Thymus (tissue), 11 donors: ENCODE data around the gene ITPA. TPM values are rescaled to one million over a fixed set of nuclear protein-coding genes. Genes with fewer than 3 reads are reported as not detected.

Source experiments
- DNase-seq, 9 donors: peaks; one replicate each; pipeline ENCODE4 v3.0.0-alpha.2; 2013; ENCODE audit warnings: low spot score in 9 of 9, low read depth in 6 of 9, missing footprints in 1 of 9
- H3K27ac ChIP-seq, 2 donors: one replicate each; pipeline ENCODE4 v1.5.1; 2013; ENCODE audit warnings: control low read depth in 1 of 2, low read depth in 1 of 2, low read length in 1 of 2, mild to moderate bottlenecking in 1 of 2, moderate library complexity in 1 of 2
- H3K27me3 ChIP-seq, 2 donors: one replicate each; pipeline ENCODE4 v1.5.1; 2013; ENCODE audit warnings: low read length in 1 of 2; ENCODE audit not compliant: control insufficient read depth in 2 of 2, insufficient read depth in 1 of 2
- H3K36me3 ChIP-seq, 2 donors: one replicate each; pipeline ENCODE4 v1.5.1; 2013; ENCODE audit warnings: low read length in 1 of 2, mild to moderate bottlenecking in 1 of 2, moderate library complexity in 1 of 2; ENCODE audit not compliant: control insufficient read depth in 2 of 2, insufficient read depth in 2 of 2
- H3K4me1 ChIP-seq, 2 donors: one replicate each; pipeline ENCODE4 v1.5.1; 2013; ENCODE audit warnings: low read length in 2 of 2; ENCODE audit not compliant: control insufficient read depth in 2 of 2, insufficient read depth in 2 of 2
- H3K4me3 ChIP-seq, 2 donors: one replicate each; pipeline ENCODE4 v1.5.1; 2013; ENCODE audit warnings: low read length in 2 of 2, control low read depth in 1 of 2, mild to moderate bottlenecking in 1 of 2
- H3K9me3 ChIP-seq, 2 donors: one replicate each; pipeline ENCODE4 v1.5.1; 2013; ENCODE audit warnings: low read length in 1 of 2, mild to moderate bottlenecking in 1 of 2; ENCODE audit not compliant: control insufficient read depth in 2 of 2, insufficient read depth in 1 of 2
- WGBS: extraction: QIAGEN DNeasy Blood & Tissue Kit; methylation state at CpG from one replicate; pipeline ENCODE4 v1.1.7; 2013; 5-methylcytosine and 5-hydroxymethylcytosine counted together
- polyA plus RNA-seq: library from polyadenylated mRNA; stranded (reverse); fragments of 200-250 nt; gene quantifications from one replicate; pipeline ENCODE4 v1.2.3, GENCODE V29; 2013
- total RNA-seq: library from RNA; stranded (reverse); fragments of 120-200 nt; gene quantifications from one replicate; pipeline ENCODE4 v1.2.4, GENCODE V29; 2013
- donor health status: healthy.

The ITPA gene
- total and polyA plus RNA-seq, 2 donors, result 46.0 to 141 TPM

GRCh38 chr20:3223994-3224680 is 14.8 kb downstream of the ITPA start:
- H3K9me3 ChIP-seq, result no peaks in the 10 kb centered on the region
- peaks cover 16 to 43% of the 10 kb centered on the region in 2 donors for H3K4me1 ChIP-seq
- WGBS, result 94% methylated on average over 20 of the region's 20 CpGs
- H3K27me3 ChIP-seq, result no peaks in the 10 kb centered on the region
- peak overlapping the region in 1 of 2 donors; percentile 98 for H3K27ac ChIP-seq
- peaks cover 10 to 23% of the 10 kb centered on the region in 2 donors for H3K36me3 ChIP-seq
- DNase-seq, result no peak
- H3K4me3 ChIP-seq, result no peak overlapping the region

GRCh38 chr20:3224681-3225421 is 15.6 kb downstream of the ITPA start:
- Histone ChIP-seq H3K27me3 (no peaks in the 10 kb centered on the region), H3K4me1 (peaks cover 16 to 43% of the 10 kb centered on the region in 2 donors), H3K9me3 (no peaks in the 10 kb centered on the region), H3K36me3 (peaks cover 10 to 23% of the 10 kb centered on the region in 2 donors), H3K4me3 (no peak overlapping the region), H3K27ac (peak overlapping the region in 1 of 2 donors; percentile 98)
- 98% methylated on average over 8 of the region's 8 CpGs for WGBS
- no peak for DNase-seq

GRCh38 chr20:3226093-3226492 is 16.8 kb downstream of the ITPA start:
- DNase-seq, result no peak
- no peaks in the 10 kb centered on the region for H3K9me3 ChIP-seq
- H3K4me3 ChIP-seq, result no peak overlapping the region
- 91% methylated on average over 10 of the region's 10 CpGs for WGBS
- H3K27ac ChIP-seq, result no peak overlapping the region
- H3K27me3 ChIP-seq, result no peaks in the 10 kb centered on the region
- peaks cover 6 to 17% of the 10 kb centered on the region in 2 donors for H3K36me3 ChIP-seq
- H3K4me1 ChIP-seq, result peaks cover 16 to 43% of the 10 kb centered on the region in 2 donors

GRCh38 chr20:3226864-3227263 is 17.6 kb downstream of the ITPA start:
- Histone ChIP-seq H3K9me3 (no peaks in the 10 kb centered on the region), H3K4me3 (no peak overlapping the region), H3K36me3 (peaks cover under 1 to 11% of the 10 kb centered on the region in 2 donors), H3K4me1 (peaks cover 16 to 40% of the 10 kb centered on the region in 2 donors), H3K27ac (no peak overlapping the region), H3K27me3 (no peaks in the 10 kb centered on the region)
- no peak for DNase-seq
- WGBS, result over 99% methylated on average over 14 of the region's 14 CpGs

GRCh38 chr20:3227506-3227905 is 18.2 kb downstream of the ITPA start:
- WGBS, result 93% methylated on average over 7 of the region's 7 CpGs
- DNase-seq, result no peak
- H3K36me3 ChIP-seq, result peaks cover 0 to 7% of the 10 kb centered on the region in 2 donors
- H3K4me1 ChIP-seq, result peaks cover 13 to 34% of the 10 kb centered on the region in 2 donors
- H3K9me3 ChIP-seq, result no peaks in the 10 kb centered on the region
- no peaks in the 10 kb centered on the region for H3K27me3 ChIP-seq
- no peak overlapping the region for H3K4me3 ChIP-seq
- H3K27ac ChIP-seq, result no peak overlapping the region

GRCh38 chr20:3227936-3228749 is 18.8 kb downstream of the ITPA start:
- Histone ChIP-seq H3K27me3 (no peaks in the 10 kb centered on the region), H3K9me3 (no peaks in the 10 kb centered on the region), H3K27ac (no peak overlapping the region), H3K4me1 (peaks cover 7 to 27% of the 10 kb centered on the region in 2 donors), H3K36me3 (peaks cover 0 to 6% of the 10 kb centered on the region in 2 donors), H3K4me3 (no peak overlapping the region)
- WGBS, result 98% methylated on average over 42 of the region's 42 CpGs
- no peak for DNase-seq

GRCh38 chr20:3228750-3229032 is 19.4 kb downstream of the ITPA start:
- Histone ChIP-seq H3K4me1 (peaks cover 1 to 22% of the 10 kb centered on the region in 2 donors), H3K27me3 (no peaks in the 10 kb centered on the region), H3K36me3 (peaks cover 0 to 3% of the 10 kb centered on the region in 2 donors), H3K4me3 (no peak overlapping the region), H3K27ac (no peak overlapping the region), H3K9me3 (no peaks in the 10 kb centered on the region)
- DNase-seq, result no peak
- 97% methylated on average over 11 of the region's 11 CpGs for WGBS

- no peak overlapping the region for H3K27ac ChIP-seq
- no peaks in the 10 kb centered on the region for H3K9me3 ChIP-seq
- peaks cover 0 to 3% of the 10 kb centered on the region in 2 donors for H3K36me3 ChIP-seq
- 98% methylated on average over 22 of the region's 22 CpGs for WGBS
- H3K4me3 ChIP-seq, result no peak overlapping the region
- no peak for DNase-seq
- H3K27me3 ChIP-seq, result peaks cover 0 to under 1% of the 10 kb centered on the region in 2 donors
- H3K4me1 ChIP-seq, result peaks cover 0 to 17% of the 10 kb centered on the region in 2 donors
Observed at GRCh38 chr20:3229158-3229557, 19.9 kb downstream of the ITPA start.

GRCh38 chr20:3229798-3230197 is 20.5 kb downstream of the ITPA start:
- Histone ChIP-seq H3K4me1 (peaks cover 0 to 11% of the 10 kb centered on the region in 2 donors), H3K4me3 (no peak overlapping the region), H3K27ac (no peak overlapping the region), H3K36me3 (peaks cover 0 to 3% of the 10 kb centered on the region in 2 donors), H3K9me3 (no peaks in the 10 kb centered on the region), H3K27me3 (peaks cover 0 to 7% of the 10 kb centered on the region in 2 donors)
- 96% methylated on average over 14 of the region's 14 CpGs for WGBS
- DNase-seq, result no peak
